Tibial artery (tissue), 4 donors: ENCODE data around the gene CPAMD8.

ENCODE experiments used
- DNase-seq, 2 donors: peaks; one replicate each; pipeline ENCODE4 v3.0.0-alpha.2; 2019
- H3K27ac ChIP-seq, 2 donors: fragments of 200-600 bp; sonication (generic) in 1 of 2; 1 replicate in 1 of 2; 2 replicates in 1 of 2; pipeline ENCODE4 v1.5.1; 2018 to 2019; ENCODE audit warnings: mild to moderate bottlenecking in 1 of 2
- H3K27me3 ChIP-seq, 2 donors: fragments of 200-600 bp; sonication (generic) in 1 of 2; one replicate each; pipeline versions ENCODE4 v1.5.1 to v1.6.0; 2016 to 2019
- H3K36me3 ChIP-seq, 3 donors: fragments of 200-600 bp; sonication (generic) in 2 of 3; one replicate each; pipeline ENCODE4 v1.5.1; 2016 to 2019; ENCODE audit warnings: mild to moderate bottlenecking in 2 of 3
- H3K4me1 ChIP-seq, 4 donors: fragments of 200-600 bp; sonication (generic) in 2 of 4; 1 replicate in 3 of 4; 2 replicates in 1 of 4; pipeline ENCODE4 v1.5.1; 2016 to 2019
- H3K4me3 ChIP-seq, 2 donors: fragments of 200-600 bp; sonication (generic) in 1 of 2; 1 replicate in 1 of 2; 2 replicates in 1 of 2; pipeline ENCODE4 v1.5.1; 2018 to 2019; ENCODE audit warnings: mild to moderate bottlenecking in 2 of 2
- H3K9me3 ChIP-seq, 3 donors: fragments of 200-600 bp; sonication (generic) in 1 of 3; one replicate each; pipeline ENCODE4 v1.5.1; 2016 to 2019
- CTCF ChIP-seq, 2 experiments: fragments of 200-600 bp in 1 of 2; fragments of 450-650 bp in 1 of 2; IDR thresholded peaks; one replicate each; pipeline ENCODE4 v1.5.1; 2017 to 2019; ENCODE audit warnings: antibody characterized with exemption in 2 of 2, mild to moderate bottlenecking in 1 of 2, moderate library complexity in 1 of 2
- intact Hi-C: fragments of 100-400 bp; cut with DNase I; formaldehyde crosslinking; loops from one replicate; pipeline ENCODE4 v1.15.0; 2023; ENCODE audit warnings: low total_unique reads

The CPAMD8 gene

GRCh38 chr19:16885166-16885565 is 141.4 kb downstream of the CPAMD8 start:
- Histone ChIP-seq H3K27ac (no peak overlapping the region), H3K4me1 (peaks cover 0 to 12% (median 0%) of the 10 kb centered on the region in 4 donors), H3K36me3 (peaks cover 3 to 7% (median 5%) of the 10 kb centered on the region in 3 donors), H3K4me3 (no peak overlapping the region), H3K9me3 (peaks cover 0 to 24% (median 22%) of the 10 kb centered on the region in 3 donors), H3K27me3 (peaks cover 0 to 26% of the 10 kb centered on the region in 2 donors)
- TF ChIP-seq CTCF (IDR thresholded peaks at IDR 0.05), result no peak
- no peak for DNase-seq
- intact Hi-C loops, result no loop called here

- no peak overlapping the region for H3K27ac ChIP-seq
- peaks cover 19 to 23% (median 21%) of the 10 kb centered on the region in 3 donors for H3K36me3 ChIP-seq
- H3K4me1 ChIP-seq, result peaks cover 0 to under 1% (median 0%) of the 10 kb centered on the region in 4 donors
- no peak for TF ChIP-seq CTCF (IDR thresholded peaks at IDR 0.05)
- H3K9me3 ChIP-seq, result peaks cover 0 to 24% (median 22%) of the 10 kb centered on the region in 3 donors
- H3K4me3 ChIP-seq, result no peak overlapping the region
- peaks cover 0 to 10% of the 10 kb centered on the region in 2 donors for H3K27me3 ChIP-seq
- no peak for DNase-seq
- intact Hi-C loops, result no loop called here
These were observed 143.1 kb downstream of the CPAMD8 start for GRCh38 chr19:16883522-16883921.

GRCh38 chr19:16882146-16882545 is 144.5 kb downstream of the CPAMD8 start:
- peaks cover 0 to 2% of the 10 kb centered on the region in 2 donors for H3K27me3 ChIP-seq
- DNase-seq, result no peak

GRCh38 chr19:16880884-16881554 is 145.6 kb downstream of the CPAMD8 start:
- no peak overlapping the region for H3K27ac ChIP-seq
- DNase-seq, result no peak
- peaks cover 0 to 24% (median 22%) of the 10 kb centered on the region in 3 donors for H3K9me3 ChIP-seq
- H3K27me3 ChIP-seq, result peaks cover 0 to 2% of the 10 kb centered on the region in 2 donors
- TF ChIP-seq CTCF (IDR thresholded peaks at IDR 0.05), result no peak
- no peak overlapping the region for H3K4me3 ChIP-seq
- H3K36me3 ChIP-seq, result peaks cover 44 to 48% (median 46%) of the 10 kb centered on the region in 3 donors
- H3K4me1 ChIP-seq, result no peaks in the 10 kb centered on the region
- intact Hi-C loops, result no loop called here

More at GRCh38 chr19:16882146-16882545, 144.5 kb downstream of the CPAMD8 start:
- peaks cover 33 to 37% (median 35%) of the 10 kb centered on the region in 3 donors for H3K36me3 ChIP-seq
- no peaks in the 10 kb centered on the region for H3K4me1 ChIP-seq
- H3K4me3 ChIP-seq, result no peak overlapping the region
- intact Hi-C loops, result no loop called here
- peaks cover 0 to 24% (median 22%) of the 10 kb centered on the region in 3 donors for H3K9me3 ChIP-seq
- TF ChIP-seq CTCF (IDR thresholded peaks at IDR 0.05), result no peak
- no peak overlapping the region for H3K27ac ChIP-seq

- intact Hi-C loops, result no loop called here
- H3K27me3 ChIP-seq, result peaks cover 0 to 2% of the 10 kb centered on the region in 2 donors
- H3K36me3 ChIP-seq, result peaks cover 46 to 56% (median 55%) of the 10 kb centered on the region in 3 donors
- peaks cover 0 to 23% (median 22%) of the 10 kb centered on the region in 3 donors for H3K9me3 ChIP-seq
- TF ChIP-seq CTCF (IDR thresholded peaks at IDR 0.05), result no peak
- H3K27ac ChIP-seq, result no peak overlapping the region
- no peak overlapping the region for H3K4me3 ChIP-seq
- DNase-seq, result no peak
- no peaks in the 10 kb centered on the region for H3K4me1 ChIP-seq
These were observed 148.2 kb downstream of the CPAMD8 start for GRCh38 chr19:16878181-16878965.
